ENCODE data around the gene CYP27B1.
A peak's percentile ranks its signal among the peaks of the same experiment; 100 is the strongest.

DNA sequence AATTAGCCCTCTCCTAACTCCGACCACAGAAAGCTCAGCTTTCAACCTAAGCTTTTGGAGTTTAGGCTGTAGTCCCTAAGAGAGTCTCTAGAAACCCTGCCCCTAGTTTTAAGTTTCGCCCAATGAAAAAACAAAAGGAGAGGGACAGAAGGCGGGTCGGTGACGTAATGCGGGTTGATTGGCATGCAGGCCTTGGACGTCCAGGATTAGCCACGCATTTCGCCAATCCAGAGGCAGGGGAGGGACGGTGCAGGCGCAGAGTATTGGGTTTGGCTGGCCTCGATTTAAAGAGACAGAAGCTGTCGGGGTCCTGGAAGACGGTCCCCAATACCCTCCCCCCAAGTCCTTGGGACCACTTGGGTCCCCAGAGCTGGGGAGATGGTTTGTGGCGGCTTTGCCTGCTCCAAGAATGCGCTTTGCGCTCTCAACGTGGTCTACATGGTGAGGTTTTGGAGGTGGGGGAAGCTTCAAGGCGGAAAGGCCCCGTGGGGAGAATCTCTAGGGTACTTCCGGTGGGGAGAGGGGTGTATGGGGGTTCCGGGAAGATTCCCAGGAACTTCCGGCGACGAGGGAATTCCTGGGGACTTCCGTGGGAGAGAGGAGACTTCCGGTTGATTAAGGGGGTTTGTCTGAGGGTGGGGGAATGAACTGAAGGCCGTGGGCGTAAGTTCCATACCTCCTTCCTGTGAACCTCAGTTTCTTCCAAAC, 21.9 kb downstream of the CYP27B1 start, which contains the start of gene TSPAN31:
- TF ChIP-seq, protein P1, sequence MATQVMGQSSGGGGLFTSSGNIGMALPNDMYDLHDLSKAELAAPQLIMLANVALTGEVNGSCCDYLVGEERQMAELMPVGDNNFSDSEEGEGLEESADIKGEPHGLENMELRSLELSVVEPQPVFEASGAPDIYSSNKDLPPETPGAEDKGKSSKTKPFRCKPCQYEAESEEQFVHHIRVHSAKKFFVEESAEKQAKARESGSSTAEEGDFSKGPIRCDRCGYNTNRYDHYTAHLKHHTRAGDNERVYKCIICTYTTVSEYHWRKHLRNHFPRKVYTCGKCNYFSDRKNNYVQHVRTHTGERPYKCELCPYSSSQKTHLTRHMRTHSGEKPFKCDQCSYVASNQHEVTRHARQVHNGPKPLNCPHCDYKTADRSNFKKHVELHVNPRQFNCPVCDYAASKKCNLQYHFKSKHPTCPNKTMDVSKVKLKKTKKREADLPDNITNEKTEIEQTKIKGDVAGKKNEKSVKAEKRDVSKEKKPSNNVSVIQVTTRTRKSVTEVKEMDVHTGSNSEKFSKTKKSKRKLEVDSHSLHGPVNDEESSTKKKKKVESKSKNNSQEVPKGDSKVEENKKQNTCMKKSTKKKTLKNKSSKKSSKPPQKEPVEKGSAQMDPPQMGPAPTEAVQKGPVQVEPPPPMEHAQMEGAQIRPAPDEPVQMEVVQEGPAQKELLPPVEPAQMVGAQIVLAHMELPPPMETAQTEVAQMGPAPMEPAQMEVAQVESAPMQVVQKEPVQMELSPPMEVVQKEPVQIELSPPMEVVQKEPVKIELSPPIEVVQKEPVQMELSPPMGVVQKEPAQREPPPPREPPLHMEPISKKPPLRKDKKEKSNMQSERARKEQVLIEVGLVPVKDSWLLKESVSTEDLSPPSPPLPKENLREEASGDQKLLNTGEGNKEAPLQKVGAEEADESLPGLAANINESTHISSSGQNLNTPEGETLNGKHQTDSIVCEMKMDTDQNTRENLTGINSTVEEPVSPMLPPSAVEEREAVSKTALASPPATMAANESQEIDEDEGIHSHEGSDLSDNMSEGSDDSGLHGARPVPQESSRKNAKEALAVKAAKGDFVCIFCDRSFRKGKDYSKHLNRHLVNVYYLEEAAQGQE (IDR thresholded peaks at IDR 0.05; ENCODE audit: insufficient read depth in 1 of 2, low read depth in 2 of 2, low read length in 2 of 2): no peak
- TF ChIP-seq TAF1 (IDR thresholded peaks at IDR 0.05; ENCODE audit: borderline replicate concordance, insufficient read depth, low read length) (peak; percentile 42; the same call in 1 of the 2 replicates), POLR2AphosphoS5 (IDR thresholded peaks at IDR 0.05; ENCODE audit: low read depth, low read length) (peak; percentile 68), SIN3A (IDR thresholded peaks at IDR 0.05; ENCODE audit: borderline replicate concordance, insufficient read depth, low read length) (no peak), FOXP2 (optimal IDR thresholded peaks at IDR 0.05; ENCODE audit: borderline replicate concordance, extremely low read depth, extremely low read length, insufficient read depth) (no peak)

Measured in PFSK-1 (cell line).